HG03097 (cell line): ENCODE measurements around the gene PROSER2.
"Not testable (repeated sequence)": the region's sequence is repeated elsewhere in the genome, so short reads cannot be mapped to it uniquely, and the experiment has no call there.

ENCODE experiments used
- ATAC-seq: cut with Tn5 transposase; IDR thresholded peaks from one replicate; pipeline ENCODE4 v1.9.1; 2021; ENCODE audit not compliant: unreplicated experiment, low FRiP score

PROSER2 gene

GRCh38 chr10:11830836-11831519, 7.8 kb downstream of the PROSER2 start:
- ATAC-seq = no peak

DNA sequence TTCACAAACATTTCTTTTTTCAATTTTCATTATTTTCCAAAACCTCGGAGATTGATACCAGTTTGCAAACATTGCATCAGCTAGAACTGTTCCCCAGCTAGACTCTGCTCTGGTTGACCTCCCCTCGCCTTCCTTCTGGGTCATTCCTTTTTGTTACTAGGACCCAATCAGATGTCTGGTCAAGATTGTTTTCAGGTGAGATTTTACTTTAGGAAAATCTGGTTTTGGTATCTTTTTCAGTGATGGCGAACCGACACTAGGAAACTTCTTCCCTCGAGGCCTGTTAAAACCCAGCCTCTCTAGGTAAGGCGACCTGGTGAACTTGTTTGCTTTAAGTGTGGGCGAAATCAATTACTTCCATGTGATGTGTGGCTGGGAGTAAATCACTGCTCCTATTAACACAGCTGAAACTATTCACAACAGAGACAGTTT, 8.4 kb downstream of the PROSER2 start:
- ATAC-seq = no peak

DNA sequence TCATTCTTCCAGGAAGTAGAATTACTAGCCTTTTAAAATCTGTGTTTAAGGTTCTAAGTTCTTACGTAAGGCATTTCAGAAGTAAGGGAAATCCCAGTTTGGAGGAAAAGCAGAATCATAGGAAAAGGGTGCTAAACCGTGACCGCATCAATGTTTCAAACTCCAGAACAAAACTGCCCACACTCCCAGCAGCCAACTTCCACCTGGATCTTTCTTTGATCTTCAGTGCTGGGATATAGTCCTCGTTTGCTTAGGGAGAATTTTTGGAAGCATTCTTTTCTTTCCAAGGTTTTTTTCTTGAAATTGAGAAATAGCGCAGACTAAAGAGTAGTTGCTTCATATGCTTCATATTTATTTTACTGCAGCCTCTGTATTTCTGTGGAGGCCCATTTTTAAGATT, 8.9 kb downstream of the PROSER2 start:
- no peak for ATAC-seq

DNA sequence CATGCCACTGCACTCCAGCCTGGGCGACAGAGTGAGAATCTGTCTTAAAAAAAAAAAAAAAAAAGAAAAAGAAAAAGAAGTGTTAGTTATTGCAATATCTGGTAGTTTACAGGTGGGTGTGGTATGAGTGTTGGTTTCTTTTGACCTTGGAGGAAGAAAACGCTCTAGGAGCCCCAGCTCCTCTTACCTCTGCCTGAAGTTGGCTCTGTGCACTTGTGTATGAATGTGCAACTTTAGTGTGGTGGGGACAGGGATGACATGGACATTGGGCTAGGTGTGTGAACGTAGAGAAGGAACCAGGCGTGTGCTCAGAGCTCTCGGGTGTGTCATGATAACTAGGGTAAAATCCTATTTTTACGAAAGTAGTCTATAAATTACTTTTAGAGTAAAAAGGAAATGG, 11.9 kb downstream of the PROSER2 start:
- no peak for ATAC-seq

- ATAC-seq = no peak
Measured at GRCh38 chr10:11835704-11836103, 12.5 kb downstream of the PROSER2 start.

DNA sequence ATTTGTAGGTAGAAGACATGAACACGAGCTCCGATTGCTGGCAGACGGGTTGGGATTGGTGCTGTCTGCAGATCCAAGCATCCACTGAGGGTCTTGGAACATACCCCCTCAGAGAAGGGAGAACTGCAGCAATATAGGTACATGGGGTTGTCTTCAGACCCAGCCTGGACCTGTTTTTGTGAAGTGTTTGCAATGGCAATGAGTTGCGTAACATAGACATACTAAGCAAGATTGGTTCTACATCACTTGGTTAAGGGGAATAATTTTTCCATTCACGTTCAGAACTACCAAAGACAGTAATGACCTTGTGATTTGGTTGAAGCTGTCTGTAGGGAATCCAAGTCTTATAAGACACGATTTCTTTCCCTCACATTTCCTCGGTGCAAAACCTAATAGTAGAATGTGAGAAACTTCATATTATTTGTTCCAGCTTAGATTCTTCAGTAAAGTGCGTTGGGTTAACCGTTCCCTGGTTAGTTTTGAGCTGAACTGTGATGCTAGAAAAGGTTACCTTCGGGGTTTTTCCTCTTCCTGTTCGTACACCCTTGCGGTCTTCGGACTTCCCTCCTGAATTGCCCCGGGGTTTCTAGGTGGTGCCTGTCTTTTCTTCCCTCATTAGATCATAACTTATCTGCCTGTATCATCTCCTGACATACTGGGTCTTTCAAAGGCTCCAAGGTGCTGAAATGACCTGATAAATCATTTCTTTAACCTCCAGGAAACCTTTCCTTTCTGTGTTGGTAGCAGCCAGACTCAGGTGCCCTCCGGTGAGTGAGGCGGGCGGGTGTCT, 14.4 kb downstream of the PROSER2 start:
- ATAC-seq = no peak

- no peak for ATAC-seq
Measured at GRCh38 chr10:11838298-11838852, 15.2 kb downstream of the PROSER2 start.

- no peak for ATAC-seq
Measured at GRCh38 chr10:11841375-11841774, 18.2 kb downstream of the PROSER2 start.

- no peak for ATAC-seq
Measured at GRCh38 chr10:11842411-11842810, 19.3 kb downstream of the PROSER2 start.

DNA sequence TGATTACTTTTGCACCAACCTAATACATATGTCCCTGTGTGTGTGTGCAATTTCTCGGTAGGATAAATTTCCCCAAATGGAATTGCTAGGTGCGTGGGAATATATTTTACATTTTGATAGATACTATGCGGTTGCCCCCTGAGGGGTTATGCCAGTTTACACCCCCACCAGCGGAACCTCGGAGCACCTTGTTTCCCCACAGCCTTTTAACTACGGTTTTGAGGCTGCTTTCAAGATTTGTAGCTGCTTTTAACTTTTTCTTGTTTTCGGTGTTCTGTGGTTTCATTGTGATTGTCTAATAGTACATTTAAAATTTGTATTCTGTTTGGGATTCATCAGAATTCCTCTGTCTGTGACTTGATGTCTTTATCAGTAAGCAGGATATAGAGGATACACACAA, 22.0 kb downstream of the PROSER2 start:
- ATAC-seq = no peak

DNA sequence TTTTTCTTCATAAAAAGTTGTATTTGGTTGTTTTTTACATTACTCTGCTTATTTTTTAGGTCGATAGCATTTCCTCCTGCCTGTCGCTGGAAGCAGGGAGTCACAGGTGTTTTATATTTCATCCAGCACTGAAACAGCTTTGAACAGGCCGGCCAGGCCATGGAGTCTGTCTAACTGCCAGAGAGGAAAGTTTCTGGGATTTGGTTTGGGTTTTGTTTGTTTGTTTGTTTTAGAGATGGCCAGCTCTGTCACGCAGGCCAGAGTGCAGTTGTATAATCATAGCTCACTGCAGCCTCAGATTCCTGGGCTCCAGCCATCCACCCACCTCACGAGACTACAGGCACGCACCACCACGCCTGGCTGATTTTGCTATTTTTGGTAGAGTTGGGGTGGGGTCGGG, 23.4 kb downstream of the PROSER2 start:
- no peak for ATAC-seq

DNA sequence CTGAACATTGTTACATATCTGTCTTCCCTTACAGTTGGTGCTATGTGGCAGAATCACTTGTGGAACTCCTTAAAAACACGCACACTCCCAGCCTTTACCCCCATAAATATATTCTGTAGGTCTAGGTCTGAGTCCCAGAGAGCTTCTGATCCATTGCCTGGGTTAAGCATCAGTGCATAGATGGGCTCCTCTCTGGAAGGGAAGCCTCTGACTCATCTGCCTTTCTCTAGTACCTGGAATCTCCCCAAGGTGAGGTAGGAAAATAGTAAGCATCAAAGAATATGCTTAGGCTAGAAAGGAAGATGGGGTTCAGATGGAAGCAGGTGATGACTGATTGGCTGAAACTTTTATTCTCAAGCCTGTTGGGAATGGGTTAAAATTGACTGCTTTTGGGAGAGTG, 26.1 kb downstream of the PROSER2 start:
- no peak for ATAC-seq

GRCh38 chr10:11849911-11850310, 26.8 kb downstream of the PROSER2 start:
- no peak for ATAC-seq

DNA sequence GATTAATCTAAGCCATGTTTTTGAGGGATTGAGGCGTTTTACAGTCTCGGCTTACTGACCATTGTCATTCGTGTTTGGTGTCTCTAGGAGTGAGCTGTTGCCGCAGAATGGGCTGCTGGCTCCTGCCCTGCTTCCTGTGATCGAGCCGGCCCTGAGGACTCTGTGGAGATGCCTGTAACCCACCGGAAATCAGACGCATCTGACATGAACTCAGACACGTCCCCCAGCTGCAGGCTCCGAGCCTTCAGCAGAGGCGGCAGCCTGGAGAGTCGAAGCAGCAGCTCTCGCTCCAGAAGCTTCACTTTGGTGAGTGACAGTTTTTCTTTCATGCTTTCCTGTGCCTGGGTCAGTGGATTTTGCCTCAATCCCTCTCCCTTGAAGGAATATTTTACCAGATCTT, 28.8 kb downstream of the PROSER2 start:
- no peak for ATAC-seq

DNA sequence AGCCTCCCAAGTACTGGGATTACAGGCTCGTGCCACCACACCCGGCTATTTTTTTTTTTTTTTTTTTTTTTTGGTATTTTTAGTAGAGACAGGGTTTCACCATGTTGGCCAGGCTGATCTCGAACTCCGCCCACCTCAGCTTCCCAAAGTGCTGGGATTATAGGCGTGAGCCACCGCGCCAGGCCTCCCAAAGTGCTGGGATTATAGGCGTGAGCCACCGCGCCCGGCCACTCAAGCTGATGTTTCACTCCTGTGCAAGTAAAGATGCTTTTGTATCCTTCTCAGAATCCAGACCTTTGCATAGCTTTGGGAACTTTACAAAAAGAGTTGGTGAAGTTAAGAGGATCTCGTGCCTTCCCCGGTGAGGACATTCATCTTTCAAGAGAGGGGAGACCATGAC, 29.5 kb downstream of the PROSER2 start:
- not testable (repeated sequence) for ATAC-seq

- no peak for ATAC-seq
Measured at GRCh38 chr10:11853468-11853867, 30.3 kb downstream of the PROSER2 start.

DNA sequence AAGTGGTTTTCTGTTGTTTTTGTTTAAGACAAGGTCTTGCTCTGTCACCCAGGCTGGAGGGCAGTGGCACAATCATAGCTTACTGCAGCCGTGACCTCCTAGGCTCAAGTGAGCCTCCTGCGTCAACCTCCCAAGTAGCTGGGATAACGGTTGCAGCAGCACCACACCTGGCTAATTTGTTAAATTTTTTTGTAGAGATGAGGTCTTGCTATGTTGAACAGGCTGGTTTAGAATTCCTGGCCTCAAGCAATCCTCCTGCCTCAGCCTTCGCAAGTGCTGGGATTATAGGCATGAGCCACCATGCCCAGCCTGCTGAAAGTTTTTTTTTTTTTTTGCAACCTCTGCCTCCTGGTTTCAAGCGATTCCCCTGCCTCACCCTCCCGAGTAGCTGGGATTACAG, 31.1 kb downstream of the PROSER2 start:
- ATAC-seq = no peak

DNA sequence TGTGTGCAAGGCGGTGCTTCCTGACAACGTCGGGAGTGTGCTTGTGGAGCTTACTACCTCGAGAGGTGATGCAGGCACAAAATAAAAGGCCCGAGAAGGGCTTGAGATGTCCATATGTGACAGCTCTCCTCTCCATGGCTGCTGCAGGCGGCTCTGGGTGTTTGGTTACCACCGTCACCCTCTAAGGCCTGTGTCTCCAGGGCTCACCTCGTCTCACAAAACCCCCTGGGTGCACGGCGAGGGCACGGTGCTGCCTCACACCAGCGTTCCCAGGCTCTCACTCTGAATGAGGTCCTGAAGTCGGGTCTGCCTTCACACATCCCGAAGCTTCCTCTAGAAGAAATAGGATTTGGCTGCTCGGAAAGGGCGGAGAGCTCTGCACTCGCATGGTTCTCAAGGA, 32.9 kb downstream of the PROSER2 start:
- no peak for ATAC-seq

- ATAC-seq = no peak
Measured at GRCh38 chr10:11856678-11857077, 33.5 kb downstream of the PROSER2 start.

- no peak for ATAC-seq
Measured at GRCh38 chr10:11858093-11858492, 34.9 kb downstream of the PROSER2 start.

- no peak for ATAC-seq
Measured at GRCh38 chr10:11861341-11861740, 38.2 kb downstream of the PROSER2 start.
